Myocyte (in vitro differentiated cells): ENCODE measurements around the gene RALB. TPM values are rescaled to one million over a fixed set of nuclear protein-coding genes. Genes with fewer than 3 reads are reported as not detected.
"Not testable (repeated sequence)": the region's sequence is repeated elsewhere in the genome, so short reads cannot be mapped to it uniquely, and the experiment has no call there.

Experiments used
- DNase-seq: peaks from one replicate; pipeline ENCODE4 v3.0.0-alpha.2; 2012; ENCODE audit warnings: low read depth
- total RNA-seq: library from RNA; depleted of rRNA; stranded (reverse); fragments of >200 nt; gene quantifications from 2 replicates; pipeline ENCODE4 v1.2.3, GENCODE V29; 2014

The RALB gene
- total RNA-seq, 1 donor from 2014 or later = 34.2 TPM

- DNase-seq = no peak
Measured at GRCh38 chr2:120313695-120314615, 61.3 kb downstream of the RALB start.

- no peak for DNase-seq
Measured at GRCh38 chr2:120314690-120315366, 62.2 kb downstream of the RALB start.

GRCh38 chr2:120315367-120316033 is 62.8 kb downstream of the RALB start:
- DNase-seq = no peak

GRCh38 chr2:120316071-120316470 is 63.4 kb downstream of the RALB start:
- no peak for DNase-seq

GRCh38 chr2:120316528-120317179 is 64.0 kb downstream of the RALB start:
- DNase-seq = no peak

- no peak for DNase-seq
Measured at GRCh38 chr2:120317180-120317533, 64.5 kb downstream of the RALB start.

GRCh38 chr2:120317916-120318315 is 65.3 kb downstream of the RALB start:
- no peak for DNase-seq

- no peak for DNase-seq
Measured at GRCh38 chr2:120318626-120319025, 66.0 kb downstream of the RALB start.

- DNase-seq = no peak
Measured at GRCh38 chr2:120319123-120319522, 66.5 kb downstream of the RALB start.

- DNase-seq = no peak
Measured at GRCh38 chr2:120319686-120320317, 67.2 kb downstream of the RALB start.

- peak; percentile 63 for DNase-seq
Measured at GRCh38 chr2:120320318-120320851, 67.7 kb downstream of the RALB start.

- DNase-seq = not testable (repeated sequence)
Measured at GRCh38 chr2:120320887-120321556, 68.4 kb downstream of the RALB start.

GRCh38 chr2:120321721-120322284 is 69.2 kb downstream of the RALB start:
- DNase-seq = no peak

GRCh38 chr2:120322329-120322728 is 69.7 kb downstream of the RALB start:
- DNase-seq = no peak

GRCh38 chr2:120323214-120323613 is 70.6 kb downstream of the RALB start:
- peak; percentile 37 for DNase-seq

- DNase-seq = peak; percentile 71
Measured at GRCh38 chr2:120323807-120324399, 71.3 kb downstream of the RALB start.

- peak; percentile 83 for DNase-seq
Measured at GRCh38 chr2:120324933-120325332, 72.3 kb downstream of the RALB start.

- no peak for DNase-seq
Measured at GRCh38 chr2:120326066-120326465, 73.4 kb downstream of the RALB start.
